ENCODE data around the gene SPATS1. TPM values are rescaled to one million over a fixed set of nuclear protein-coding genes. Genes with fewer than 3 reads are reported as not detected.

The SPATS1 gene
- total RNA-seq, 1 donor from 2014 or later = not detected

GRCh38 chr6:44307217-44307616 is 35.2 kb upstream of the SPATS1 start:
- Mint-ChIP-seq H3K9me3 (ENCODE audit: low read depth) (no peaks in the 10 kb centered on the region), H3K27me3 (no peaks in the 10 kb centered on the region), H3K4me3 (ENCODE audit: low read depth) (no peak overlapping the region), H3K36me3 (ENCODE audit: insufficient read depth) (peaks cover 21% of the 10 kb centered on the region), H3K27ac (no peak overlapping the region), H3K4me1 (ENCODE audit: low read depth) (peaks cover 12% of the 10 kb centered on the region)
- no peak for TF ChIP-seq CTCF (IDR thresholded peaks at IDR 0.05; ENCODE audit: unreplicated experiment)
- no peak for DNase-seq (ENCODE audit: low spot score, unreplicated experiment)

- H3K27me3 Mint-ChIP-seq = no peaks in the 10 kb centered on the region
- H3K4me1 Mint-ChIP-seq (ENCODE audit: low read depth) = peaks cover 16% of the 10 kb centered on the region
- peaks cover 16% of the 10 kb centered on the region for H3K36me3 Mint-ChIP-seq (ENCODE audit: insufficient read depth)
- H3K27ac Mint-ChIP-seq = no peak overlapping the region
- TF ChIP-seq CTCF (IDR thresholded peaks at IDR 0.05; ENCODE audit: unreplicated experiment) = no peak
- H3K4me3 Mint-ChIP-seq (ENCODE audit: low read depth) = no peak overlapping the region
- H3K9me3 Mint-ChIP-seq (ENCODE audit: low read depth) = no peaks in the 10 kb centered on the region
- DNase-seq (ENCODE audit: low spot score, unreplicated experiment) = no peak
Measured at GRCh38 chr6:44309092-44309491, 33.4 kb upstream of the SPATS1 start.

DNA sequence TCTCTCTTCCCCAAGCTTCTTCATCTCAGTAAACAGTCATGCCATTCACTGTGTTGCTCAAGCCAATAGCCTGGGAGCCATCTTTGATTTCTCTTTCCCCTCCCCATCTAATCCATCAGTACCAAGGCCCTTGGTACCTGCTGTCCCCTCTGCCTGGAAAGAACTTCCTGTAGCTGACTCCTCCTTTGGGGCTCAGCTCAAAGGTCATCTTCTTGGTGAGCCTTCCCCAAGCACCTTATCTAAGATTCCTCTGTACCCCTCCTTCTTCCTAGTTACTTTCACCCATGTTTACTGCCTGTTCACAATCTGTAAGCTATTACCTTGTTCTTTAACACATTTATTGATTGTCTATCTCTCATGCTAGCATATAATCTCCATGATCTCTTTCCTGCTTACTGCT is 32.8 kb upstream of the SPATS1 start:
- H3K27ac Mint-ChIP-seq = no peak overlapping the region
- H3K27me3 Mint-ChIP-seq = no peaks in the 10 kb centered on the region
- DNase-seq (ENCODE audit: low spot score, unreplicated experiment) = no peak
- H3K36me3 Mint-ChIP-seq (ENCODE audit: insufficient read depth) = peaks cover 16% of the 10 kb centered on the region
- no peak overlapping the region for H3K4me3 Mint-ChIP-seq (ENCODE audit: low read depth)
- H3K4me1 Mint-ChIP-seq (ENCODE audit: low read depth) = peaks cover 16% of the 10 kb centered on the region
- no peaks in the 10 kb centered on the region for H3K9me3 Mint-ChIP-seq (ENCODE audit: low read depth)
- TF ChIP-seq CTCF (IDR thresholded peaks at IDR 0.05; ENCODE audit: unreplicated experiment) = no peak

DNA sequence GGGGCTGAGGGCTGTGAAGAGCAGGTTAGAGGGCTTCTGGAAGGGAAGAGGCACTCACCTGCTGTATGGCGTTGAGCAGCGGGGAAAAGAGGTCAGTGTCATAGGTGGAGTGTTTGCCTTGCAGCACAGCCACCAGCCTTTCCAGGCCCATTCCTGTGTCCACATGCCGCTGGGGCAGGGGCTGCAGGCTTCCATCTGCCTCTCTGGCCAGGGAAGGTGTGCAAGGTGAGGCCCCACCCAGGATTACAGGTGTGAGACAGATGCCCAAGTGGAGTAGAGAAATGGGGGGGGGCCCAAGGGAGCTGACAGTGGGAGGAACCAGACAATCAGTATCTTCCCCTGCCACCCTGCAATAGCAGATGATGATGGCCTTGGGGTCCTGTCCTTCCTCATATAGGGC is 32.2 kb upstream of the SPATS1 start:
- TF ChIP-seq CTCF (IDR thresholded peaks at IDR 0.05; ENCODE audit: unreplicated experiment) = no peak
- Mint-ChIP-seq H3K27ac (no peak overlapping the region), H3K4me3 (ENCODE audit: low read depth) (no peak overlapping the region)

DNA sequence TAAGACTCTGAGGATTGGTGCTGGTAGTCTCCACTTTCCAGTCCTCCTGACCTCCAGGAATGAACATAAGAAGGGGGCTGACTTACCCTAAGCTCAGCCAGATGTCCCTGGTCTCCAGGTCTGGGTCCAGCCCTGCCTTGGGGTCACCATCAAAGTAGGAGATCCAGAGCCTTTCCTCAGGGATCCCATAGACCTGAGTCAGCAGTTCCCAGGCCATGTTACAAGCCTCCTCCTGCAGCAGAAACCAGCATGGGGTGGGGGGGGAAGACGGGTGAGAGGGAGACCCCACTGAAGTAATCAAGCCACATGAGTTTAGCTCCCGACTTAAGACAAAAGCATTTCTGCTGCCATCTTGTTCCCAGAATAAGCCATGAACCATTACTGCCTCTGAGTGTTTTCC is 31.1 kb upstream of the SPATS1 start:
- Mint-ChIP-seq H3K4me1 (ENCODE audit: low read depth) (peaks cover 16% of the 10 kb centered on the region), H3K4me3 (ENCODE audit: low read depth) (peak overlapping the region; percentile 98), H3K27me3 (peaks cover 2% of the 10 kb centered on the region), H3K36me3 (ENCODE audit: insufficient read depth) (peaks cover 12% of the 10 kb centered on the region), H3K9me3 (ENCODE audit: low read depth) (no peaks in the 10 kb centered on the region), H3K27ac (no peak overlapping the region)
- DNase-seq (ENCODE audit: low spot score, unreplicated experiment) = no peak
- no peak for TF ChIP-seq CTCF (IDR thresholded peaks at IDR 0.05; ENCODE audit: unreplicated experiment)

More for the DNA sequence above, 32.2 kb upstream of the SPATS1 start:
- H3K27me3 Mint-ChIP-seq = peaks cover 2% of the 10 kb centered on the region
- peaks cover 16% of the 10 kb centered on the region for H3K36me3 Mint-ChIP-seq (ENCODE audit: insufficient read depth)
- DNase-seq (ENCODE audit: low spot score, unreplicated experiment) = no peak
- peaks cover 16% of the 10 kb centered on the region for H3K4me1 Mint-ChIP-seq (ENCODE audit: low read depth)
- H3K9me3 Mint-ChIP-seq (ENCODE audit: low read depth) = no peaks in the 10 kb centered on the region
